Neural cell (in vitro differentiated cells): ENCODE measurements around the gene COMMD4. TPM values are rescaled to one million over a fixed set of nuclear protein-coding genes. Genes with fewer than 3 reads are reported as not detected.
"Not testable (repeated sequence)": the region's sequence is repeated elsewhere in the genome, so short reads cannot be mapped to it uniquely, and the experiment has no call there.

Source experiments
- H2AFZ ChIP-seq: fragments of 200-600, 300-800 bp; sonication (generic), shearing (Covaris generic); 2 replicates; pipeline ENCODE4 v1.6.0; 2014; ENCODE audit warnings: low read depth, mild to moderate bottlenecking, antibody characterized with exemption, low read length, moderate library complexity
- H3F3A ChIP-seq: fragments of 200-600 bp; shearing (Covaris generic); 2 replicates; pipeline ENCODE4 v1.6.1; 2016; ENCODE audit warnings: mild to moderate bottlenecking, moderate library complexity, mixed read lengths, antibody characterized with exemption, low read length; ENCODE audit not compliant: insufficient read depth, poor library complexity, severe bottlenecking
- H3K27ac ChIP-seq: fragments of 200-600, 300-800 bp; sonication (generic), shearing (Covaris generic); 2 replicates; pipeline ENCODE4 v1.5.1; 2014; ENCODE audit warnings: mild to moderate bottlenecking, low read length, moderate library complexity
- H3K27me3 ChIP-seq: fragments of 300-800, 200-600 bp; sonication (generic), shearing (Covaris generic); 2 replicates; pipeline ENCODE4 v1.6.0; 2014; ENCODE audit warnings: mild to moderate bottlenecking, low read depth, low read length, moderate library complexity; ENCODE audit not compliant: insufficient read depth
- H3K36me3 ChIP-seq: fragments of 300-800, 200-600 bp; sonication (generic), shearing (Covaris generic); 2 replicates; pipeline ENCODE4 v1.5.1; 2014; ENCODE audit warnings: mild to moderate bottlenecking, antibody characterized with exemption, low read length, moderate library complexity; ENCODE audit not compliant: insufficient read depth
- H3K4me2 ChIP-seq: fragments of 300-800, 200-600 bp; sonication (generic), shearing (Covaris generic); 2 replicates; pipeline ENCODE4 v1.6.0; 2014; ENCODE audit warnings: mild to moderate bottlenecking, low read length
- H3K4me3 ChIP-seq: fragments of 300-800, 200-600 bp; sonication (generic), shearing (Covaris generic); 2 replicates; pipeline ENCODE4 v1.5.1; 2014; ENCODE audit warnings: mild to moderate bottlenecking, low read length, moderate library complexity
- H3K79me2 ChIP-seq: fragments of 200-600 bp; shearing (Covaris generic); replicated peaks from 2 replicates; pipeline ENCODE4 v1.6.0; 2014; ENCODE audit warnings: mild to moderate bottlenecking, low read length, moderate library complexity; ENCODE audit not compliant: insufficient read depth
- H3K9ac ChIP-seq: fragments of 300-800, 200-600 bp; sonication (generic), shearing (Covaris generic); 2 replicates; pipeline ENCODE4 v1.6.1; 2016; ENCODE audit warnings: mild to moderate bottlenecking, low read length, mixed read lengths
- H3K9me2 ChIP-seq: fragments of 200-600 bp; shearing (Covaris generic); 2 replicates; pipeline ENCODE4 v1.6.1; 2016; ENCODE audit warnings: mild to moderate bottlenecking, low read length, mixed read lengths; ENCODE audit not compliant: insufficient read depth
- H3K9me3 ChIP-seq: fragments of 200-600, 300-800 bp; sonication (generic), shearing (Covaris generic); 2 replicates; pipeline ENCODE4 v1.6.1; 2016; ENCODE audit warnings: mild to moderate bottlenecking, mixed run types, low read length, moderate library complexity, mixed read lengths
- H4K20me1 ChIP-seq: fragments of 200-600 bp; shearing (Covaris generic); 2 replicates; pipeline ENCODE4 v1.6.1; 2016; ENCODE audit warnings: mild to moderate bottlenecking, mixed run types; ENCODE audit not compliant: insufficient read depth
- EP300 ChIP-seq: fragments of 450-650 bp; conservative IDR thresholded peaks from 2 replicates; pipeline ENCODE4 v1.6.1; 2014; ENCODE audit warnings: antibody characterized with exemption, mild to moderate bottlenecking, moderate library complexity; ENCODE audit not compliant: poor library complexity, severe bottlenecking
- EZH2 ChIP-seq: fragments of 200-600, 300-800 bp; shearing (Covaris generic), sonication (generic); IDR thresholded peaks from 2 replicates; pipeline ENCODE4 v1.6.1; 2014; ENCODE audit warnings: antibody characterized with exemption, low read length, borderline replicate concordance, mild to moderate bottlenecking; ENCODE audit not compliant: insufficient read depth, poor library complexity, severe bottlenecking
- MXI1 ChIP-seq: fragments of 450-650 bp; conservative IDR thresholded peaks from 2 replicates; pipeline ENCODE4 v1.6.1; 2014; ENCODE audit warnings: antibody characterized with exemption, mild to moderate bottlenecking; ENCODE audit not compliant: poor library complexity, severe bottlenecking
- POLR2AphosphoS5 ChIP-seq: IDR thresholded peaks from 2 replicates; pipeline ENCODE4 v1.6.1; 2012
- RAD21 ChIP-seq: fragments of 450-650 bp; conservative IDR thresholded peaks from 2 replicates; pipeline ENCODE4 v1.6.1; 2014; ENCODE audit warnings: antibody characterized with exemption, mild to moderate bottlenecking, moderate library complexity
- REST ChIP-seq: IDR thresholded peaks from 2 replicates; pipeline ENCODE4 v1.6.1; 2012; ENCODE audit warnings: borderline replicate concordance
- SMC3 ChIP-seq: fragments of 450-650 bp; conservative IDR thresholded peaks from 2 replicates; pipeline ENCODE4 v1.6.1; 2014; ENCODE audit warnings: antibody characterized with exemption, mild to moderate bottlenecking, moderate library complexity; ENCODE audit not compliant: poor library complexity
- TAF1 ChIP-seq: IDR thresholded peaks from 2 replicates; pipeline ENCODE4 v1.6.1; 2012; ENCODE audit warnings: low read depth
- polyA plus RNA-seq: library from polyadenylated mRNA; depleted of rRNA; stranded (reverse); fragments of >200 nt; gene quantifications from 2 replicates; pipeline ENCODE4 v1.2.3, GENCODE V29; 2014
- TF ChIP-seq, protein P1 (sequence below): fragments of 450-650 bp; IDR thresholded peaks from 2 replicates; pipeline ENCODE4 v1.5.1; 2014; ENCODE audit warnings: antibody characterized with exemption, mild to moderate bottlenecking, moderate library complexity; ENCODE audit not compliant: poor library complexity, severe bottlenecking

COMMD4 gene
- polyA plus RNA-seq, 1 donor from 2014 or later, result 103 TPM

- H3K27ac ChIP-seq, result no peak overlapping the region
- no peaks in the 10 kb centered on the region for H3K36me3 ChIP-seq
- H3K4me3 ChIP-seq, result no peak overlapping the region
- no peaks in the 10 kb centered on the region for H3K79me2 ChIP-seq
- H3K9me3 ChIP-seq, result no peaks in the 10 kb centered on the region
- TF ChIP-seq, protein P1, sequence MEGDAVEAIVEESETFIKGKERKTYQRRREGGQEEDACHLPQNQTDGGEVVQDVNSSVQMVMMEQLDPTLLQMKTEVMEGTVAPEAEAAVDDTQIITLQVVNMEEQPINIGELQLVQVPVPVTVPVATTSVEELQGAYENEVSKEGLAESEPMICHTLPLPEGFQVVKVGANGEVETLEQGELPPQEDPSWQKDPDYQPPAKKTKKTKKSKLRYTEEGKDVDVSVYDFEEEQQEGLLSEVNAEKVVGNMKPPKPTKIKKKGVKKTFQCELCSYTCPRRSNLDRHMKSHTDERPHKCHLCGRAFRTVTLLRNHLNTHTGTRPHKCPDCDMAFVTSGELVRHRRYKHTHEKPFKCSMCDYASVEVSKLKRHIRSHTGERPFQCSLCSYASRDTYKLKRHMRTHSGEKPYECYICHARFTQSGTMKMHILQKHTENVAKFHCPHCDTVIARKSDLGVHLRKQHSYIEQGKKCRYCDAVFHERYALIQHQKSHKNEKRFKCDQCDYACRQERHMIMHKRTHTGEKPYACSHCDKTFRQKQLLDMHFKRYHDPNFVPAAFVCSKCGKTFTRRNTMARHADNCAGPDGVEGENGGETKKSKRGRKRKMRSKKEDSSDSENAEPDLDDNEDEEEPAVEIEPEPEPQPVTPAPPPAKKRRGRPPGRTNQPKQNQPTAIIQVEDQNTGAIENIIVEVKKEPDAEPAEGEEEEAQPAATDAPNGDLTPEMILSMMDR, result no peak
- no peak for TF ChIP-seq RAD21
- no peak for TF ChIP-seq REST
- no peak for TF ChIP-seq MXI1
- TF ChIP-seq TAF1, result no peak
- TF ChIP-seq POLR2AphosphoS5, result no peak
- no peak for TF ChIP-seq SMC3
- TF ChIP-seq EP300, result no peak
- TF ChIP-seq EZH2, result no peak
- no peak overlapping the region for H3K9ac ChIP-seq
- H3K9me2 ChIP-seq, result no peaks in the 10 kb centered on the region
- no peaks in the 10 kb centered on the region for H3F3A ChIP-seq
- H3K4me2 ChIP-seq, result no peak overlapping the region
- no peaks in the 10 kb centered on the region for H4K20me1 ChIP-seq
- no peak overlapping the region for H2AFZ ChIP-seq
- no peaks in the 10 kb centered on the region for H3K27me3 ChIP-seq
Measured at GRCh38 chr15:75314552-75315290, 21.1 kb upstream of the COMMD4 start.

DNA sequence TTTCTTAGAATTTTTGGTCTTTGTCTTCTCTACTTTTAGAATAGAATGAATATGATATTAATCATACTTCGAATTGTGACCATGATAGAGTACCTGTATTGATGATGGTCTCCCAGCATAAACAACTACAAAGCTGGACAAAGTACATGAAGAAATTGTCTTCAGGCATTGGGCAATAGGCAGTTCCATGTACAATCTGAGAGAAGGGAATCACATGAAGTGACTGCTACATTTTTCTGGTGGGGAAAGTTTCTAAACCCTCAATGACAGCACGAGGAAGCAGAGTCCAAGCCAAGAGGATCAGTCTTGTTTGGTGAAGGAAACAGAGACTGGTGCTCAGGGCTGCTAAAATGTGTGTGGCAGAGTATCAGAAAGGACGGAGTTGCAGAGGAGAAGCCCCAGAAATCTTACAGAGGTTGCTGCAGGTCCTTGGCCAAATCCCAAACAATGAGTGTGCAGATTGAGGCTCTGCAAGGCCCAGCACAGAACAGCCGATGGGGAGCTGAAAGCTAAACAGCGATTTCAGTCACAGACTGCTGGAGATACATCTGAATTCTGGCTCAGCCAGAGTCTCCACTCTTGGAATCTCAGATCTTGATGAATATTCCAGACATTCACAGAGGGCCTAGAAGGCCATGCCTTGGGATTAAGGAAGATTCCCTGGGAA lies 16.5 kb upstream of the COMMD4 start:
- not testable (repeated sequence) for H4K20me1 ChIP-seq, H3K9me2 ChIP-seq

More for the DNA sequence above, 16.5 kb upstream of the COMMD4 start:
- H3K4me2 ChIP-seq, H3F3A ChIP-seq, H2AFZ ChIP-seq, H3K9me3 ChIP-seq, H3K4me3 ChIP-seq, H3K27ac ChIP-seq, H3K9ac ChIP-seq, H3K36me3 ChIP-seq, H3K27me3 ChIP-seq, H3K79me2 ChIP-seq: not testable (repeated sequence)
